ENCODE measurements around the gene MAP2K1. TPM values are rescaled to one million over a fixed set of nuclear protein-coding genes. Genes with fewer than 3 reads are reported as not detected.

Gene MAP2K1
- polyA plus RNA-seq, 1 of the 3 experiments (the other 2 are of a cell fraction) = 21.8 TPM

DNA sequence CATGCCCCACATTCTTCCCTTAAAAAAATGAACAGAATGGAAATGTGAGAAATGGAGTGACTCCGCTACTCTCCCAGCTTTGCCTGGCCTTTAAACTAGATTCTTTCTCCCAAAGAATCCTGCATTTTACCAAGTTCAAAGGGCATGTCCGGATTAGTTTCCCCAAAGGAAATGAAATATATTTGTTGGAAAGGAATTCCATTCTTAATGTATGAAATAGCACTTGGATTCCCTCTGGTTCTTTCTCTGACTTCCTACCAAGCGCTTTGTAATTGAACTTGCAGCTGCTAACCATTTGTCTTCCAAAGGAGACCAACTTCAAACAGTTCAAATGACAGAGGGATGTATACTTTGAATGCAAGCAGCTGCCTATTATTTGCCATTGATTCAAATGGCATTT is 18.9 kb downstream of the MAP2K1 start:
- Histone ChIP-seq H3K4me1 (ENCODE audit: control insufficient read depth in 1 of 2, insufficient read depth in 2 of 2, low read depth in 1 of 2, low read length in 1 of 2) (peaks cover 0 to 29% of the 10 kb centered on the region in 2 experiments; a peak in 3 of 4 replicates), H3K9me2 (no peaks in the 10 kb centered on the region), H3K9me3 (no peaks in the 10 kb centered on the region), H3K9ac (no peak overlapping the region), H2AFZ (ENCODE audit: low read depth) (no peak overlapping the region), H3K79me2 (ENCODE audit: insufficient read depth) (peaks cover 97% of the 10 kb centered on the region), H4K20me1 (ENCODE audit: insufficient read depth) (peaks cover 21% of the 10 kb centered on the region), H3K4me2 (no peak overlapping the region), H3K27ac (ENCODE audit: low read depth in 2 of 2, low read length in 1 of 2) (no peak overlapping the region), H3K27me3 (ENCODE audit: insufficient read depth) (no peaks in the 10 kb centered on the region), H3K36me3 (replicated peaks in 1 of 2; ENCODE audit: control insufficient read depth in 1 of 2, insufficient read depth in 2 of 2, low read length in 1 of 2) (no peaks in the 10 kb centered on the region), H3K4me3 (ENCODE audit: low read depth in 2 of 2, low read length in 1 of 2) (no peak overlapping the region), H3F3A (replicated peaks; ENCODE audit: insufficient read depth) (peaks cover 1% of the 10 kb centered on the region)
- 90% methylated on average over 3 of the region's 3 CpGs for WGBS (ENCODE audit: low lambda C conversion rate)
- ChIA-PET CTCF (interaction anchor here (0.8 kb wide), 1 partner anchor 92 kb away, joined by 3 read pairs; no protein-coding TSS in a partner anchor), POLR2A (no interaction called here)
- TF ChIP-seq, protein P1, sequence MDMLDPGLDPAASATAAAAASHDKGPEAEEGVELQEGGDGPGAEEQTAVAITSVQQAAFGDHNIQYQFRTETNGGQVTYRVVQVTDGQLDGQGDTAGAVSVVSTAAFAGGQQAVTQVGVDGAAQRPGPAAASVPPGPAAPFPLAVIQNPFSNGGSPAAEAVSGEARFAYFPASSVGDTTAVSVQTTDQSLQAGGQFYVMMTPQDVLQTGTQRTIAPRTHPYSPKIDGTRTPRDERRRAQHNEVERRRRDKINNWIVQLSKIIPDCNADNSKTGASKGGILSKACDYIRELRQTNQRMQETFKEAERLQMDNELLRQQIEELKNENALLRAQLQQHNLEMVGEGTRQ (IDR thresholded peaks at IDR 0.05; ENCODE audit: borderline replicate concordance, low read depth, low read length) = no peak
- TF ChIP-seq GATA2 (CRISPR knock-in tag; IDR thresholded peaks at IDR 0.05) = no peak
- no peak for TF ChIP-seq RXRA (IDR thresholded peaks at IDR 0.05; ENCODE audit: borderline replicate concordance, low read depth)
- TF ChIP-seq, protein P2, sequence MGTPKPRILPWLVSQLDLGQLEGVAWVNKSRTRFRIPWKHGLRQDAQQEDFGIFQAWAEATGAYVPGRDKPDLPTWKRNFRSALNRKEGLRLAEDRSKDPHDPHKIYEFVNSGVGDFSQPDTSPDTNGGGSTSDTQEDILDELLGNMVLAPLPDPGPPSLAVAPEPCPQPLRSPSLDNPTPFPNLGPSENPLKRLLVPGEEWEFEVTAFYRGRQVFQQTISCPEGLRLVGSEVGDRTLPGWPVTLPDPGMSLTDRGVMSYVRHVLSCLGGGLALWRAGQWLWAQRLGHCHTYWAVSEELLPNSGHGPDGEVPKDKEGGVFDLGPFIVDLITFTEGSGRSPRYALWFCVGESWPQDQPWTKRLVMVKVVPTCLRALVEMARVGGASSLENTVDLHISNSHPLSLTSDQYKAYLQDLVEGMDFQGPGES (IDR thresholded peaks at IDR 0.05; ENCODE audit: low read depth, low read length) = no peak
- TF ChIP-seq SMC3 (IDR thresholded peaks at IDR 0.05; ENCODE audit: low read depth, low read length) = no peak
- TF ChIP-seq, protein P3, sequence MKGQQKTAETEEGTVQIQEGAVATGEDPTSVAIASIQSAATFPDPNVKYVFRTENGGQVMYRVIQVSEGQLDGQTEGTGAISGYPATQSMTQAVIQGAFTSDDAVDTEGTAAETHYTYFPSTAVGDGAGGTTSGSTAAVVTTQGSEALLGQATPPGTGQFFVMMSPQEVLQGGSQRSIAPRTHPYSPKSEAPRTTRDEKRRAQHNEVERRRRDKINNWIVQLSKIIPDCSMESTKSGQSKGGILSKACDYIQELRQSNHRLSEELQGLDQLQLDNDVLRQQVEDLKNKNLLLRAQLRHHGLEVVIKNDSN (IDR thresholded peaks at IDR 0.05; ENCODE audit: borderline replicate concordance, low read depth) = no peak
- no peak for TF ChIP-seq RFX5 (IDR thresholded peaks at IDR 0.05; ENCODE audit: low read length)
- TF ChIP-seq FOXM1 (IDR thresholded peaks at IDR 0.05; ENCODE audit: low read depth) = no peak
- no peak for TF ChIP-seq POLR2AphosphoS5 (IDR thresholded peaks at IDR 0.05; ENCODE audit: low read depth, low read length)
- TF ChIP-seq NFIC (IDR thresholded peaks at IDR 0.05; ENCODE audit: borderline replicate concordance) = no peak
- no peak for TF ChIP-seq EZH2phosphoT487 (IDR thresholded peaks at IDR 0.05; ENCODE audit: borderline replicate concordance, low read depth)
- TF ChIP-seq, protein P4, sequence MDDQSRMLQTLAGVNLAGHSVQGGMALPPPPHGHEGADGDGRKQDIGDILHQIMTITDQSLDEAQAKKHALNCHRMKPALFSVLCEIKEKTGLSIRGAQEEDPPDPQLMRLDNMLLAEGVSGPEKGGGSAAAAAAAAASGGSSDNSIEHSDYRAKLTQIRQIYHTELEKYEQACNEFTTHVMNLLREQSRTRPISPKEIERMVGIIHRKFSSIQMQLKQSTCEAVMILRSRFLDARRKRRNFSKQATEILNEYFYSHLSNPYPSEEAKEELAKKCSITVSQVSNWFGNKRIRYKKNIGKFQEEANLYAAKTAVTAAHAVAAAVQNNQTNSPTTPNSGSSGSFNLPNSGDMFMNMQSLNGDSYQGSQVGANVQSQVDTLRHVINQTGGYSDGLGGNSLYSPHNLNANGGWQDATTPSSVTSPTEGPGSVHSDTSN (IDR thresholded peaks at IDR 0.05) = no peak
- no peak for TF ChIP-seq TEAD4 (IDR thresholded peaks at IDR 0.05; ENCODE audit: borderline replicate concordance, insufficient read depth)
- TF ChIP-seq RAD21 (IDR thresholded peaks at IDR 0.05; ENCODE audit: low read length) = no peak
- no peak for TF ChIP-seq GABPA (IDR thresholded peaks at IDR 0.05; ENCODE audit: low read depth)
- TF ChIP-seq ELF1 (IDR thresholded peaks at IDR 0.05) = no peak
- TF ChIP-seq, protein P5, sequence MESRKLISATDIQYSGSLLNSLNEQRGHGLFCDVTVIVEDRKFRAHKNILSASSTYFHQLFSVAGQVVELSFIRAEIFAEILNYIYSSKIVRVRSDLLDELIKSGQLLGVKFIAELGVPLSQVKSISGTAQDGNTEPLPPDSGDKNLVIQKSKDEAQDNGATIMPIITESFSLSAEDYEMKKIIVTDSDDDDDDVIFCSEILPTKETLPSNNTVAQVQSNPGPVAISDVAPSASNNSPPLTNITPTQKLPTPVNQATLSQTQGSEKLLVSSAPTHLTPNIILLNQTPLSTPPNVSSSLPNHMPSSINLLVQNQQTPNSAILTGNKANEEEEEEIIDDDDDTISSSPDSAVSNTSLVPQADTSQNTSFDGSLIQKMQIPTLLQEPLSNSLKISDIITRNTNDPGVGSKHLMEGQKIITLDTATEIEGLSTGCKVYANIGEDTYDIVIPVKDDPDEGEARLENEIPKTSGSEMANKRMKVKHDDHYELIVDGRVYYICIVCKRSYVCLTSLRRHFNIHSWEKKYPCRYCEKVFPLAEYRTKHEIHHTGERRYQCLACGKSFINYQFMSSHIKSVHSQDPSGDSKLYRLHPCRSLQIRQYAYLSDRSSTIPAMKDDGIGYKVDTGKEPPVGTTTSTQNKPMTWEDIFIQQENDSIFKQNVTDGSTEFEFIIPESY (IDR thresholded peaks at IDR 0.05; ENCODE audit: borderline replicate concordance, low read depth) = no peak
- TF ChIP-seq NRF1 (IDR thresholded peaks at IDR 0.05; ENCODE audit: low read depth, low read length) = no peak
- no peak for DNase-seq

All from SK-N-SH (cell line).